Caco-2 (cell line): ENCODE data around the gene APLN. TPM values are rescaled to one million over a fixed set of nuclear protein-coding genes. Genes with fewer than 3 reads are reported as not detected.

Experiments
- BruUV-seq: library from RNA; stranded (reverse); fragments of 400-500 nt; replicated peaks from 2 replicates; lab custom pipeline; 2021; lab: Mats Ljungman, UMichigan
- CTCF ChIA-PET: fragments of 300-600 bp; sonication (Branson Sonifier 250); formaldehyde crosslinking; loops from one replicate; lab custom pipeline; 2022; ENCODE audit warnings: antibody characterized with exemption; lab: Charles Lee
- POLR2A ChIA-PET: fragments of 300-600 bp; sonication (Branson Sonifier 250); formaldehyde crosslinking; loops from one replicate; lab custom pipeline; 2022; ENCODE audit warnings: antibody characterized with exemption; lab: Charles Lee
- DNase-seq, 2 experiments: peaks; one replicate each; pipeline versions ENCODE4 v3.0.0 to v3.0.0-alpha.2; 2020 to 2022
- H3K27me3 ChIP-seq: replicated peaks from 2 replicates; pipeline ENCODE4 v1.6.0; 2011; ENCODE audit warnings: low read length; ENCODE audit not compliant: control insufficient read depth, insufficient read depth
- H3K36me3 ChIP-seq: 2 replicates; pipeline ENCODE4 v1.5.1; 2011; ENCODE audit warnings: low read length; ENCODE audit not compliant: control insufficient read depth, insufficient read depth
- H3K4me1 ChIP-seq: fragments of 250-450 bp; sonication (Bioruptor Pico); 2 replicates; pipeline ENCODE4 v1.5.1; 2020; ENCODE audit warnings: mild to moderate bottlenecking
- H3K4me3 ChIP-seq: 2 replicates; pipeline ENCODE4 v1.5.1; 2011; ENCODE audit warnings: low read depth, mild to moderate bottlenecking, control low read depth, low read length
- H3K9me3 ChIP-seq: fragments of 250-450 bp; sonication (Bioruptor Pico); 2 replicates; pipeline ENCODE4 v1.5.1; 2020; ENCODE audit warnings: mild to moderate bottlenecking, moderate library complexity
- H3K27ac Mint-ChIP-seq: one replicate; pipeline ENCODE4 v1.8.0; 2022; ENCODE audit warnings: mixed read lengths; ENCODE audit not compliant: unreplicated experiment
- H3K27me3 Mint-ChIP-seq: one replicate; pipeline ENCODE4 v1.8.0; 2022; ENCODE audit warnings: mixed read lengths; ENCODE audit not compliant: insufficient read depth, unreplicated experiment
- H3K36me3 Mint-ChIP-seq: one replicate; pipeline ENCODE4 v1.8.0; 2022; ENCODE audit warnings: mild to moderate bottlenecking, mixed read lengths; ENCODE audit not compliant: insufficient read depth, unreplicated experiment
- H3K4me1 Mint-ChIP-seq: one replicate; pipeline ENCODE4 v1.8.0; 2022; ENCODE audit warnings: low read depth, mixed read lengths; ENCODE audit not compliant: unreplicated experiment
- H3K4me3 Mint-ChIP-seq: one replicate; pipeline ENCODE4 v1.8.0; 2022; ENCODE audit warnings: mild to moderate bottlenecking, moderate library complexity, mixed read lengths; ENCODE audit not compliant: unreplicated experiment
- H3K9me3 Mint-ChIP-seq: one replicate; pipeline ENCODE4 v1.8.0; 2022; ENCODE audit warnings: mixed read lengths; ENCODE audit not compliant: unreplicated experiment
- CTCF ChIP-seq, 2 experiments: fragments of 200-600 bp in 1 of 2; IDR thresholded peaks; 1 replicate in 1 of 2; 2 replicates in 1 of 2; pipeline versions ENCODE4 v1.5.1 to v1.8.0; 2011 to 2022; ENCODE audit warnings: antibody characterized with exemption in 1 of 2, control low read depth in 1 of 2, inconsistent platforms in 1 of 2, low read depth in 1 of 2, low read length in 1 of 2, mild to moderate bottlenecking in 1 of 2, moderate library complexity in 1 of 2; ENCODE audit not compliant: insufficient read depth in 1 of 2, severe bottlenecking in 1 of 2, unreplicated experiment in 1 of 2
- intact Hi-C: fragments of 100-400 bp; cut with micrococcal nuclease; formaldehyde crosslinking; loops from one replicate; pipeline ENCODE4 v1.10.0; 2022; ENCODE audit not compliant: unreplicated experiment
- total RNA-seq: library from RNA; stranded (reverse); gene quantifications from 2 replicates; pipeline ENCODE4 v1.2.3, GENCODE V29; 2022

The APLN gene
- total RNA-seq, 1 experiment from 2014 or later = 0.20 TPM

DNA sequence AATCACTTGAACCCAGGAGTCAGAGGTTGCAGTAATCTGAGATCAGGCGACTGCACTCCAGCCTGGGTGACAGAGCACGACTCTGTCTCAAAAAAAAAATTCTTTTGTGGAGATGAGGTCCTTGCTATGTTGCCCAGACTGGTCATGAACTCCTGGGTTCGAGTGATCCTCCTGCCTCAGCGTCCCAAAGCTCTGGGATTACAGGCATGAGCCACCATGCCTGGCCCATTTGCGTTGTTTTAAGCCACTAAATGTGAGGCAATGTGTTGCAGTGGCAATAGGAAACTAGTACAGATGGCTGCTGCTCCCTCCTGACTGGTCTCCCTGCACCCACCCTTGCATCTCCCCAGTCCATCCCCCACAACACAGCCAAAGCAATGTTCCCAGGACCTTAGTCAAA lies 40.0 kb upstream of the APLN start:
- Mint-ChIP-seq H3K36me3 (no peaks in the 10 kb centered on the region), H3K27me3 (no peaks in the 10 kb centered on the region), H3K4me3 (no peak overlapping the region), H3K9me3 (no peaks in the 10 kb centered on the region), H3K27ac (no peak overlapping the region), H3K4me1 (no peaks in the 10 kb centered on the region)
- POLR2A ChIA-PET = no interaction called here
- no TSS peak for BruUV-seq
- CTCF ChIA-PET = no interaction called here
- Histone ChIP-seq H3K36me3 (no peaks in the 10 kb centered on the region), H3K4me3 (no peak overlapping the region), H3K27me3 (no peaks in the 10 kb centered on the region), H3K4me1 (0 out of 2 replicates have a peak, but pooled peaks cover 8% of the 10 kb centered on the region), H3K9me3 (no peaks in the 10 kb centered on the region)
- TF ChIP-seq CTCF (IDR thresholded peaks at IDR 0.05; ENCODE audit: insufficient read depth in 1 of 2, low read depth in 1 of 2, low read length in 1 of 2, severe bottlenecking in 1 of 2, unreplicated experiment in 1 of 2) = no peak
- intact Hi-C loops = no loop called here
- no peak for DNase-seq

GRCh38 chrX:129693354-129693753 lies 38.6 kb upstream of the APLN start:
- no peaks in the 10 kb centered on the region for H3K4me1 Mint-ChIP-seq
- no peak for DNase-seq
- Histone ChIP-seq H3K4me3 (no peak overlapping the region), H3K4me1 (0 out of 2 replicates have a peak, but pooled peaks cover 6% of the 10 kb centered on the region), H3K9me3 (no peaks in the 10 kb centered on the region), H3K27me3 (no peaks in the 10 kb centered on the region), H3K36me3 (no peaks in the 10 kb centered on the region)
- intact Hi-C loops = no loop called here
- no TSS peak for BruUV-seq
- no peaks in the 10 kb centered on the region for H3K9me3 Mint-ChIP-seq
- no peak overlapping the region for H3K4me3 Mint-ChIP-seq
- H3K27ac Mint-ChIP-seq = no peak overlapping the region
- no peak for TF ChIP-seq CTCF (IDR thresholded peaks at IDR 0.05; ENCODE audit: insufficient read depth in 1 of 2, low read depth in 1 of 2, low read length in 1 of 2, severe bottlenecking in 1 of 2, unreplicated experiment in 1 of 2)
- CTCF ChIA-PET = no interaction called here
- POLR2A ChIA-PET = no interaction called here
- no peaks in the 10 kb centered on the region for H3K36me3 Mint-ChIP-seq
- H3K27me3 Mint-ChIP-seq = no peaks in the 10 kb centered on the region

DNA sequence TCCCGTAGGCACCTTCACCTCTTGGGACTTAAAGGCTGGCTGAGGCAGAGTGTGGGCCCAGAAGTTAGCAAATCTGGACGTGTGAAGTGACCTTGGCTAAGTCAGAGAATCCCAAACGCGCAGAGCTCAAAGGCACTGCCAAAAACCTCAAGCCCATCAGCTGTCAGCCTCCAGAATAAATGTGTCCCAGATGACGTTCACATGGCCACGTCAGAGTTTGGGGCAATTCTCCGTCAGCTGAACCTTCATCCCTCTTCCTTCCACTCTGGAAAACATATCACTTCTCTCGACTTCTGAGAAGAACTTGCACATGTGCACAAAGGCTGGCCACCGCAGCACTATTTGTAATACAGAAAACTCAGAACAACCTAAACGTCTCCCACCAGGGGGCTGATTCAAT lies 35.7 kb upstream of the APLN start:
- Histone ChIP-seq H3K4me1 (no peaks in the 10 kb centered on the region), H3K36me3 (no peaks in the 10 kb centered on the region), H3K4me3 (no peak overlapping the region), H3K9me3 (no peaks in the 10 kb centered on the region), H3K27me3 (no peaks in the 10 kb centered on the region)
- H3K27ac Mint-ChIP-seq = no peak overlapping the region
- TF ChIP-seq CTCF (IDR thresholded peaks at IDR 0.05; ENCODE audit: insufficient read depth in 1 of 2, low read depth in 1 of 2, low read length in 1 of 2, severe bottlenecking in 1 of 2, unreplicated experiment in 1 of 2) = no peak
- no peaks in the 10 kb centered on the region for H3K4me1 Mint-ChIP-seq
- intact Hi-C loops = no loop called here
- H3K4me3 Mint-ChIP-seq = no peak overlapping the region
- ChIA-PET CTCF (no interaction called here), POLR2A (no interaction called here)
- BruUV-seq = no TSS peak
- no peaks in the 10 kb centered on the region for H3K9me3 Mint-ChIP-seq
- DNase-seq = no peak
- H3K27me3 Mint-ChIP-seq = no peaks in the 10 kb centered on the region
- H3K36me3 Mint-ChIP-seq = no peaks in the 10 kb centered on the region
